ENCODE data around the gene PTGDS.

The PTGDS gene

GRCh38 chr9:137009938-137010732 lies 32.8 kb downstream of the PTGDS start:
- no peak for DNase-seq (ENCODE audit: extremely low read depth, low read depth)
- TF ChIP-seq, protein P1, sequence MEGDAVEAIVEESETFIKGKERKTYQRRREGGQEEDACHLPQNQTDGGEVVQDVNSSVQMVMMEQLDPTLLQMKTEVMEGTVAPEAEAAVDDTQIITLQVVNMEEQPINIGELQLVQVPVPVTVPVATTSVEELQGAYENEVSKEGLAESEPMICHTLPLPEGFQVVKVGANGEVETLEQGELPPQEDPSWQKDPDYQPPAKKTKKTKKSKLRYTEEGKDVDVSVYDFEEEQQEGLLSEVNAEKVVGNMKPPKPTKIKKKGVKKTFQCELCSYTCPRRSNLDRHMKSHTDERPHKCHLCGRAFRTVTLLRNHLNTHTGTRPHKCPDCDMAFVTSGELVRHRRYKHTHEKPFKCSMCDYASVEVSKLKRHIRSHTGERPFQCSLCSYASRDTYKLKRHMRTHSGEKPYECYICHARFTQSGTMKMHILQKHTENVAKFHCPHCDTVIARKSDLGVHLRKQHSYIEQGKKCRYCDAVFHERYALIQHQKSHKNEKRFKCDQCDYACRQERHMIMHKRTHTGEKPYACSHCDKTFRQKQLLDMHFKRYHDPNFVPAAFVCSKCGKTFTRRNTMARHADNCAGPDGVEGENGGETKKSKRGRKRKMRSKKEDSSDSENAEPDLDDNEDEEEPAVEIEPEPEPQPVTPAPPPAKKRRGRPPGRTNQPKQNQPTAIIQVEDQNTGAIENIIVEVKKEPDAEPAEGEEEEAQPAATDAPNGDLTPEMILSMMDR (IDR thresholded peaks at IDR 0.05; ENCODE audit: low read depth, low read length) = no peak

- DNase-seq (ENCODE audit: extremely low read depth, low read depth) = no peak
- TF ChIP-seq, protein P1 (IDR thresholded peaks at IDR 0.05; ENCODE audit: low read depth, low read length) = no peak
These were observed 33.9 kb downstream of the PTGDS start for GRCh38 chr9:137011156-137011555.

- DNase-seq (ENCODE audit: extremely low read depth, low read depth) = no peak
- TF ChIP-seq, protein P1 (IDR thresholded peaks at IDR 0.05; ENCODE audit: low read depth, low read length) = no peak
These were observed 34.8 kb downstream of the PTGDS start for GRCh38 chr9:137011907-137012675.

GRCh38 chr9:137012694-137013570 lies 35.6 kb downstream of the PTGDS start:
- no peak for DNase-seq (ENCODE audit: extremely low read depth, low read depth)
- TF ChIP-seq, protein P1 (IDR thresholded peaks at IDR 0.05; ENCODE audit: low read depth, low read length) = no peak

DNA sequence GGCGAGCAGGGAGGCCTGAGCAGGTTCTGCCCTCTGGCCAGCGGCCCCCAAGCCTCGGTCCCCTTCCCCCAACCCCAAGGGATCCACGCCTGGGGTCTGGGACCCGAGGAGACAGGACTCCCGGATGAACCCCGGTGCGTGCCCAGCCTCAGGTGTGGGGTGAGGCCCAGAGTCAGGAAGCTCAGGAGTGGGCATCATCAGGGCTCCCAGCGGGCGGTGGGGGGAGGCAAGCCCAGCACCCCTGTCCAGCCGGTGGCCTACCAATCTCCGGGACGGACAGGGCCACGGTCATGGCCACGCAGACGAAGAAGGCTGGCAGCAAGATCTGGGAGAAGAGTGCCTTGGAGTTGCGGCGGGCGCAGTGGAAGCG lies 36.3 kb downstream of the PTGDS start:
- TF ChIP-seq, protein P1 (IDR thresholded peaks at IDR 0.05; ENCODE audit: low read depth, low read length) = no peak
- no peak for DNase-seq (ENCODE audit: extremely low read depth, low read depth)

GRCh38 chr9:137014166-137014565 lies 36.9 kb downstream of the PTGDS start:
- DNase-seq (ENCODE audit: extremely low read depth, low read depth) = no peak
- TF ChIP-seq, protein P1 (IDR thresholded peaks at IDR 0.05; ENCODE audit: low read depth, low read length) = no peak
